Measurements from ENCODE around the gene HOXC5. TPM values are rescaled to one million over a fixed set of nuclear protein-coding genes. Genes with fewer than 3 reads are reported as not detected.

The HOXC5 gene
- not detected for total RNA-seq
- not detected for polyA plus RNA-seq

DNA sequence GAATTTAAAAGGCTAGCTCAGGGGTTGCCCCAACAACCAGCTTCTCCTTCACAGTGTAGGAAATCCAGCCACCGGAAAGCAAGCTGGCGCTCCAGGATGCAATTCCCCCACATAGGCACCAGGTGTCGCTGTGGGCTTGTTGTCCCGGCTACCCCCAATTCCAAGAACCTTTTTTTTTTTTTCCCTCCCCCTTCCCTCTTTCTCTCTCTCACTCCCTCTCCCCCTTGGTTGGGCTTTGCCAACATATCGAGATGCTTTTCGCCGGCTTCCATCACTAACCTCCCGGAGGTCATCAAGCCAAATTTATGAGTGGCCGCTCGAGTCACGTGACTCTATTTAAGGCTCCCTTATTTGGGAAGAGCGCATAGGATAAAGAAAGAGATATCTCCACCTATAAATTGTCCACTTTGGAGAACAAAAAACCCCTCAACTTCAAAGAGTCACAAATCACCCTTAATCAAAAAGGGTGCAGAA, at the start of gene HOXC5:
TSS of gene HOXC5 (plus strand) at position 424 of the 474 bp plus-strand sequence. CDS start 73 bp downstream, outside the sequence.
- H3K9me3 ChIP-seq (ENCODE audit: control insufficient read depth in 4 of 4, low read length in 3 of 4), result peaks cover 0 to 3% (median 0%) of the 10 kb centered on the region in 4 donors
- no peak within 1 kb of the TSS for H3K27ac ChIP-seq (ENCODE audit: low read depth in 1 of 2, low read length in 2 of 2)
- peak within 1 kb of the TSS in 1 of 3 donors; percentile 7 for H3K4me3 ChIP-seq (ENCODE audit: low read depth in 1 of 3, low read length in 3 of 3)
- peaks cover 14 to 26% (median 21%) of the 10 kb centered on the region in 4 donors for H3K27me3 ChIP-seq (ENCODE audit: control insufficient read depth in 4 of 4, insufficient read depth in 4 of 4, low read length in 3 of 4)
- 6% methylated on average over 12 of the region's 12 CpGs for WGBS
- peaks cover 0 to 20% (median 4%) of the 10 kb centered on the region in 4 donors for H3K4me1 ChIP-seq (ENCODE audit: control insufficient read depth in 4 of 4, insufficient read depth in 4 of 4, low read length in 3 of 4)
- TF ChIP-seq YY1 (IDR thresholded peaks at IDR 0.05) (no peak), HNF4A (conservative IDR thresholded peaks at IDR 0.05) (no peak), RAD21 (IDR thresholded peaks at IDR 0.05) (peak; percentile 80 to 83), HNF4G (IDR thresholded peaks at IDR 0.05) (no peak), GABPA (IDR thresholded peaks at IDR 0.05 in 1 of 2, conservative IDR thresholded peaks at IDR 0.05 in 1 of 2) (no peak), FOXA2 (IDR thresholded peaks at IDR 0.05) (no peak)
- TF ChIP-seq, protein P1, sequence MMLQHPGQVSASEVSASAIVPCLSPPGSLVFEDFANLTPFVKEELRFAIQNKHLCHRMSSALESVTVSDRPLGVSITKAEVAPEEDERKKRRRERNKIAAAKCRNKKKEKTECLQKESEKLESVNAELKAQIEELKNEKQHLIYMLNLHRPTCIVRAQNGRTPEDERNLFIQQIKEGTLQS (IDR thresholded peaks at IDR 0.05), result no peak
- TF ChIP-seq, protein P2, sequence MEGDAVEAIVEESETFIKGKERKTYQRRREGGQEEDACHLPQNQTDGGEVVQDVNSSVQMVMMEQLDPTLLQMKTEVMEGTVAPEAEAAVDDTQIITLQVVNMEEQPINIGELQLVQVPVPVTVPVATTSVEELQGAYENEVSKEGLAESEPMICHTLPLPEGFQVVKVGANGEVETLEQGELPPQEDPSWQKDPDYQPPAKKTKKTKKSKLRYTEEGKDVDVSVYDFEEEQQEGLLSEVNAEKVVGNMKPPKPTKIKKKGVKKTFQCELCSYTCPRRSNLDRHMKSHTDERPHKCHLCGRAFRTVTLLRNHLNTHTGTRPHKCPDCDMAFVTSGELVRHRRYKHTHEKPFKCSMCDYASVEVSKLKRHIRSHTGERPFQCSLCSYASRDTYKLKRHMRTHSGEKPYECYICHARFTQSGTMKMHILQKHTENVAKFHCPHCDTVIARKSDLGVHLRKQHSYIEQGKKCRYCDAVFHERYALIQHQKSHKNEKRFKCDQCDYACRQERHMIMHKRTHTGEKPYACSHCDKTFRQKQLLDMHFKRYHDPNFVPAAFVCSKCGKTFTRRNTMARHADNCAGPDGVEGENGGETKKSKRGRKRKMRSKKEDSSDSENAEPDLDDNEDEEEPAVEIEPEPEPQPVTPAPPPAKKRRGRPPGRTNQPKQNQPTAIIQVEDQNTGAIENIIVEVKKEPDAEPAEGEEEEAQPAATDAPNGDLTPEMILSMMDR (IDR thresholded peaks at IDR 0.05; ENCODE audit: low read depth, low read length, missing input control), result peak; percentile 93
- H3K9ac ChIP-seq (ENCODE audit: low read depth in 1 of 2, low read length in 2 of 2), result no peak within 1 kb of the TSS
- H3K36me3 ChIP-seq (ENCODE audit: control insufficient read depth in 4 of 4, insufficient read depth in 3 of 4, low read depth in 1 of 4, low read length in 3 of 4), result no peaks in the 10 kb centered on the region
- peak; percentile 62 for DNase-seq (ENCODE audit: low spot score)

DNA sequence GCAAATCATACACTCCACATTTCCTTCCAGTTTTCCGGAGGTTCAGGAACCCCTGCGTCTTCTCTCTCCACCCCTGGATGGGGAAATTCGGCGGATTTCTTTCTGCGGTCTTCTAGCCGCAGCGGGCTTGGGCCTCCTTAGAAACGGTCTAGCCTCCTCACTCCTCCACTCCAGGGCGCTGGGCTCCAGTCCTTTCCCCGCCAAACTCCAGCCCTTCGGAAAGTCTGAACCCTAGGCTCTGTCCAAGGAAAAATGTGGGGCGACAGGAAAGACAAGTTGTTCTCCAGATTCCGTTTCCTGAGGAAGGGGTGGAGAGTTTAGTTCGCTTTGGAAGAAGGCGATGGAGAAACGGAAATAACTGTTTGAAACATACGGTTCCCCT, 49.3 kb upstream of the HOXC5 start:
- no peak overlapping the region for H3K27ac ChIP-seq (ENCODE audit: low read depth in 1 of 2, low read length in 2 of 2)
- peaks cover 0 to 7% (median 2%) of the 10 kb centered on the region in 4 donors for H3K9me3 ChIP-seq (ENCODE audit: control insufficient read depth in 4 of 4, low read length in 3 of 4)
- H3K36me3 ChIP-seq (ENCODE audit: control insufficient read depth in 4 of 4, insufficient read depth in 3 of 4, low read depth in 1 of 4, low read length in 3 of 4), result no peaks in the 10 kb centered on the region
- peaks cover 3 to 13% (median 8%) of the 10 kb centered on the region in 4 donors for H3K4me1 ChIP-seq (ENCODE audit: control insufficient read depth in 4 of 4, insufficient read depth in 4 of 4, low read length in 3 of 4)
- 9% methylated on average over 17 of the region's 17 CpGs for WGBS
- peaks cover 14 to 33% (median 28%) of the 10 kb centered on the region in 4 donors for H3K27me3 ChIP-seq (ENCODE audit: control insufficient read depth in 4 of 4, insufficient read depth in 4 of 4, low read length in 3 of 4)
- TF ChIP-seq SP1 (IDR thresholded peaks at IDR 0.05) (no peak), NR2F2 (IDR thresholded peaks at IDR 0.05) (no peak), TAF1 (conservative IDR thresholded peaks at IDR 0.05) (no peak), YY1 (IDR thresholded peaks at IDR 0.05) (no peak), FOXA2 (IDR thresholded peaks at IDR 0.05) (no peak), FOXA1 (IDR thresholded peaks at IDR 0.05) (no peak), RXRA (IDR thresholded peaks at IDR 0.05) (no peak), GABPA (IDR thresholded peaks at IDR 0.05 in 1 of 2, conservative IDR thresholded peaks at IDR 0.05 in 1 of 2) (no peak), EGR1 (IDR thresholded peaks at IDR 0.05; ENCODE audit: low read depth in 2 of 2) (no peak), JUND (IDR thresholded peaks at IDR 0.05) (no peak), HNF4A (conservative IDR thresholded peaks at IDR 0.05) (no peak), HNF4G (IDR thresholded peaks at IDR 0.05) (no peak), RAD21 (IDR thresholded peaks at IDR 0.05) (no peak)
- TF ChIP-seq, protein P3, sequence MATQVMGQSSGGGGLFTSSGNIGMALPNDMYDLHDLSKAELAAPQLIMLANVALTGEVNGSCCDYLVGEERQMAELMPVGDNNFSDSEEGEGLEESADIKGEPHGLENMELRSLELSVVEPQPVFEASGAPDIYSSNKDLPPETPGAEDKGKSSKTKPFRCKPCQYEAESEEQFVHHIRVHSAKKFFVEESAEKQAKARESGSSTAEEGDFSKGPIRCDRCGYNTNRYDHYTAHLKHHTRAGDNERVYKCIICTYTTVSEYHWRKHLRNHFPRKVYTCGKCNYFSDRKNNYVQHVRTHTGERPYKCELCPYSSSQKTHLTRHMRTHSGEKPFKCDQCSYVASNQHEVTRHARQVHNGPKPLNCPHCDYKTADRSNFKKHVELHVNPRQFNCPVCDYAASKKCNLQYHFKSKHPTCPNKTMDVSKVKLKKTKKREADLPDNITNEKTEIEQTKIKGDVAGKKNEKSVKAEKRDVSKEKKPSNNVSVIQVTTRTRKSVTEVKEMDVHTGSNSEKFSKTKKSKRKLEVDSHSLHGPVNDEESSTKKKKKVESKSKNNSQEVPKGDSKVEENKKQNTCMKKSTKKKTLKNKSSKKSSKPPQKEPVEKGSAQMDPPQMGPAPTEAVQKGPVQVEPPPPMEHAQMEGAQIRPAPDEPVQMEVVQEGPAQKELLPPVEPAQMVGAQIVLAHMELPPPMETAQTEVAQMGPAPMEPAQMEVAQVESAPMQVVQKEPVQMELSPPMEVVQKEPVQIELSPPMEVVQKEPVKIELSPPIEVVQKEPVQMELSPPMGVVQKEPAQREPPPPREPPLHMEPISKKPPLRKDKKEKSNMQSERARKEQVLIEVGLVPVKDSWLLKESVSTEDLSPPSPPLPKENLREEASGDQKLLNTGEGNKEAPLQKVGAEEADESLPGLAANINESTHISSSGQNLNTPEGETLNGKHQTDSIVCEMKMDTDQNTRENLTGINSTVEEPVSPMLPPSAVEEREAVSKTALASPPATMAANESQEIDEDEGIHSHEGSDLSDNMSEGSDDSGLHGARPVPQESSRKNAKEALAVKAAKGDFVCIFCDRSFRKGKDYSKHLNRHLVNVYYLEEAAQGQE (IDR thresholded peaks at IDR 0.05), result no peak
- TF ChIP-seq, protein P1 (IDR thresholded peaks at IDR 0.05), result no peak
- TF ChIP-seq, protein P4, sequence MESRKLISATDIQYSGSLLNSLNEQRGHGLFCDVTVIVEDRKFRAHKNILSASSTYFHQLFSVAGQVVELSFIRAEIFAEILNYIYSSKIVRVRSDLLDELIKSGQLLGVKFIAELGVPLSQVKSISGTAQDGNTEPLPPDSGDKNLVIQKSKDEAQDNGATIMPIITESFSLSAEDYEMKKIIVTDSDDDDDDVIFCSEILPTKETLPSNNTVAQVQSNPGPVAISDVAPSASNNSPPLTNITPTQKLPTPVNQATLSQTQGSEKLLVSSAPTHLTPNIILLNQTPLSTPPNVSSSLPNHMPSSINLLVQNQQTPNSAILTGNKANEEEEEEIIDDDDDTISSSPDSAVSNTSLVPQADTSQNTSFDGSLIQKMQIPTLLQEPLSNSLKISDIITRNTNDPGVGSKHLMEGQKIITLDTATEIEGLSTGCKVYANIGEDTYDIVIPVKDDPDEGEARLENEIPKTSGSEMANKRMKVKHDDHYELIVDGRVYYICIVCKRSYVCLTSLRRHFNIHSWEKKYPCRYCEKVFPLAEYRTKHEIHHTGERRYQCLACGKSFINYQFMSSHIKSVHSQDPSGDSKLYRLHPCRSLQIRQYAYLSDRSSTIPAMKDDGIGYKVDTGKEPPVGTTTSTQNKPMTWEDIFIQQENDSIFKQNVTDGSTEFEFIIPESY (IDR thresholded peaks at IDR 0.05), result no peak
- TF ChIP-seq, protein P5, sequence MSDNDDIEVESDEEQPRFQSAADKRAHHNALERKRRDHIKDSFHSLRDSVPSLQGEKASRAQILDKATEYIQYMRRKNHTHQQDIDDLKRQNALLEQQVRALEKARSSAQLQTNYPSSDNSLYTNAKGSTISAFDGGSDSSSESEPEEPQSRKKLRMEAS (IDR thresholded peaks at IDR 0.05), result no peak
- TF ChIP-seq, protein P2 (IDR thresholded peaks at IDR 0.05; ENCODE audit: low read depth, low read length, missing input control), result no peak
- H3K4me3 ChIP-seq (ENCODE audit: low read depth in 1 of 3, low read length in 3 of 3), result no peak overlapping the region
- DNase-seq (ENCODE audit: low spot score), result no peak
- no peak overlapping the region for H3K9ac ChIP-seq (ENCODE audit: low read depth in 1 of 2, low read length in 2 of 2)

Measured in liver (tissue), 9 donors.